IMR-90 (cell line): ENCODE results near the gene QPRT.

Experiments used
- CTCF ChIP-seq: conservative IDR thresholded peaks from 2 replicates; pipeline ENCODE4 v1.5.1; 2012; ENCODE audit warnings: mild to moderate bottlenecking, low read depth, low read length, improper control_type of control experiment
- FOS ChIP-seq: fragments of 150-350 bp; IDR thresholded peaks from 2 replicates; pipeline ENCODE4 v1.6.1; 2016; ENCODE audit warnings: low read depth, low read length
- POLR2A ChIP-seq: IDR thresholded peaks from 2 replicates; pipeline ENCODE4 v1.6.1; 2012; ENCODE audit warnings: mild to moderate bottlenecking, low read depth, low read length
- SMC3 ChIP-seq: fragments of 150-350 bp; IDR thresholded peaks from 2 replicates; pipeline ENCODE4 v1.6.1; 2016; ENCODE audit warnings: low read depth, mild to moderate bottlenecking, antibody characterized with exemption, low read length, moderate library complexity
- TF ChIP-seq, protein P1 (sequence below): fragments of 150-350 bp; IDR thresholded peaks from 2 replicates; pipeline ENCODE4 v1.6.1; 2017; ENCODE audit warnings: mild to moderate bottlenecking, antibody characterized with exemption, low read length, low read depth

DNA sequence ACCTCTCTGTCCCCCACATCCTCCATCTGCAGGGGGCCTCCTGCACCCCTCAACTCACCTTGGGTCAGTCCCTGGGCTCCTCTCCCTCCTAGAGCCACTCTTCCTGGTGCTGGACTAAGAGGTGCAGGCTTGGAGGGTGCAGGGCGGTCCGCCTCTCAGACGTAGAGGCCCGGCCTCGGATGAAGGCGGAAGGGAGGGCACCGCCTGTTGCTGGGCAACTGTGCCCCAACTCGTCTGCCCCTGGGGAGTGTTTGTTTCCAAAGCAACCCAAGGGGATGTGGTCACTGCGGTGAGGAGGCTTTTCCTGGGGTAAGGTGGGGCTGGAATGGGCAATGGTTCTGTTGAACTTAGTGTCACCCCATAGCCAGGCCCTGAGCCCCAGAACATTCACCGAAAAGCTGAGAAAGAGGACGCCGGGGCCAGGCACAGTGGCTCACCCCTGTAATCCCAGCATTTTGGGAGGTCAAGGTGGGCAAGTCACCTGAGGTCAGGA lies 66.9 kb downstream of the QPRT start, which contains the start of gene C16orf54:
- TF ChIP-seq CTCF (no peak), POLR2A (no peak), SMC3 (no peak), FOS (no peak)
- TF ChIP-seq, protein P1, sequence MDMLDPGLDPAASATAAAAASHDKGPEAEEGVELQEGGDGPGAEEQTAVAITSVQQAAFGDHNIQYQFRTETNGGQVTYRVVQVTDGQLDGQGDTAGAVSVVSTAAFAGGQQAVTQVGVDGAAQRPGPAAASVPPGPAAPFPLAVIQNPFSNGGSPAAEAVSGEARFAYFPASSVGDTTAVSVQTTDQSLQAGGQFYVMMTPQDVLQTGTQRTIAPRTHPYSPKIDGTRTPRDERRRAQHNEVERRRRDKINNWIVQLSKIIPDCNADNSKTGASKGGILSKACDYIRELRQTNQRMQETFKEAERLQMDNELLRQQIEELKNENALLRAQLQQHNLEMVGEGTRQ, result no peak
